GM10248 (cell line): ENCODE measurements around the gene PDCL2.

ENCODE experiments used
- CTCF ChIA-PET: fragments of 300-600 bp; sonication (Branson Sonifier 250); formaldehyde crosslinking; extraction: SDS; loops from one replicate; lab custom pipeline; 2021; ENCODE audit warnings: antibody characterized with exemption; lab: Yijun Ruan, JAX
- POLR2A ChIA-PET: fragments of 350-650 bp; sonication (Branson Sonifier 250); formaldehyde crosslinking; extraction: SDS; loops from one replicate; lab custom pipeline; 2020; ENCODE audit warnings: antibody characterized with exemption; lab: Yijun Ruan, JAX
- DNase-seq: peaks from one replicate; pipeline ENCODE4 v3.0.0; 2012; ENCODE audit errors: extremely low spot score
- CTCF ChIP-seq: IDR thresholded peaks from 2 replicates; pipeline ENCODE4 v1.5.1; 2012; ENCODE audit warnings: mild to moderate bottlenecking, low read depth; ENCODE audit errors: extremely low read depth, missing control alignments, control extremely low read depth

PDCL2 gene

DNA sequence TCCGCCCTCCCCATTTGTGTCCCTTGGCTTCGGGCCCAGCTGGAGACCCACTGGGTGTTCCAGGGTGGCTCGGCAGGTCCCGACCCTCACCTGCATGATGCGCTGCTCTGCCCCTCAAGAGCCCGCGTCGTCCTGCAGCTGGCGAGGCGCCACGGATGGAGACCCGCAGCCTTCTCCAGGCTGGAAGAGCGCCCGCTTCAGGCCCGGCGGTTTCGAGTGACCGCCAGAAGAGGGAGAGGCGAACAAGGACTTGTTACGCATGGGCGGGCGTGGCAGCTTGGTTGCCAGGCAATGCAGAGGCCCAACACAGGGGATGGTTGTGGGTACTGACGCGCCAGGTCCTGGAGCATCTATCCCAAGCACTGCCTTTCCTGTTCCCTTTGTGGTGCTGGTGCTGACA, at the start of gene PDCL2:
PDCL2 (minus strand) TSS at position 232 of the 400 bp plus-strand sequence; CDS start at position 96, 136 bp downstream.
- ChIA-PET CTCF (no interaction called here), POLR2A (no interaction called here)
- TF ChIP-seq CTCF = no peak
- no peak for DNase-seq

- CTCF ChIA-PET = no interaction called here
- TF ChIP-seq CTCF = no peak
- POLR2A ChIA-PET = no interaction called here
- no peak for DNase-seq
These were observed 45.3 kb upstream of the PDCL2 start for GRCh38 chr4:55637272-55637820.

GRCh38 chr4:55636656-55636999, 44.6 kb upstream of the PDCL2 start:
- no peak for DNase-seq
- POLR2A ChIA-PET = no interaction called here
- no peak for TF ChIP-seq CTCF
- CTCF ChIA-PET = interaction anchor here (1.1 kb wide), 1 partner anchor 9 kb away, joined by 3 read pairs; no protein-coding TSS in a partner anchor

DNA sequence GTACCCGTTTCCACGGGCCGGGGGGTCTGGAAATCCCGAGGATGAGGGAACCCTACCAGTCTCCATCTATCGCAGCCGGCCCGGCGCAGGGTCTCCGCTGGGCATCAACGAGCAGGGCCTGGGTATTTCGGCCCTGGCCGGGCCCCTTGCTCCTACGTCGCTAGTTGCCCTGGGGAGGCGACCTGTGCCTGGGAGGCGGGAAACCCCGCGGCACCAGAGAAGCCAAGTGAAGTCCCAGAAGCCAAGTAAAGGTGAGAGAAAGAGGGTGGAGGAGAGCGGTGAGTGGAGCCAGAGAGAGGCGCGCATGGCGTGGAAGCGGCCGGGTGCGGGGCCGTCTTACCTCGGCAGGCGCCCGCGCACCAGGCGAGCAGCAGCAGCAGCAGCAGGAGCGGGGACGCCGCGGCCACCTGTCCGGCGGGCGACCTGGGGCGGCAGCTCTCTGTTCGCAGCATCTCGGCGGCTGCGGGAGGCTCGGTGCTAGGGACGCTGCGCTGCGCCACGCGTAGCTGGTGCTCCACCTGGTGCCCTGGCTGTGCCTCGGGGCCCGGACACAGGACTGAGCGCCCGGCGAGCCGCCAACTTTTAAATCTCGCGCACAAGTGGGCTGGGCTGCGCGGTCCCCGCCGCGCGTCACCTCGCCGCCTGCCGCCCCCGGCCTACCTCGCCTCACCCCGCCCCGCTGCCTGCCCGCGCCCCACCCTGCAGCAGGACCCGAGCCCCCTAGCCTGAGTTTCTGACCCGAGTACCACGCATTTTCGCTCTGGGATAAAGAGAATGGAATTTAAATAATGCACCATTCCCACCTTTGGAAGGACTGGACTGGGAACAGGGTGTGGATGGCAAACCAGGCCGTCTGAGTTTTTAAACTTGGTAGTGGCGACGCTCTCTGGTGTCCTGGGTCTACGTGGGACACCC, 44.0 kb upstream of the PDCL2 start, which contains the start of gene NMU:
NMU (minus strand) TSS at position 558 of the 915 bp plus-strand sequence; CDS start at position 452, 106 bp downstream.
- CTCF ChIA-PET = interaction anchor here (1.1 kb wide), 1 partner anchor 9 kb away, joined by 3 read pairs; no protein-coding TSS in a partner anchor
- TF ChIP-seq CTCF = peak; percentile 26
- peak; percentile 55 for DNase-seq
- POLR2A ChIA-PET = no interaction called here

DNA sequence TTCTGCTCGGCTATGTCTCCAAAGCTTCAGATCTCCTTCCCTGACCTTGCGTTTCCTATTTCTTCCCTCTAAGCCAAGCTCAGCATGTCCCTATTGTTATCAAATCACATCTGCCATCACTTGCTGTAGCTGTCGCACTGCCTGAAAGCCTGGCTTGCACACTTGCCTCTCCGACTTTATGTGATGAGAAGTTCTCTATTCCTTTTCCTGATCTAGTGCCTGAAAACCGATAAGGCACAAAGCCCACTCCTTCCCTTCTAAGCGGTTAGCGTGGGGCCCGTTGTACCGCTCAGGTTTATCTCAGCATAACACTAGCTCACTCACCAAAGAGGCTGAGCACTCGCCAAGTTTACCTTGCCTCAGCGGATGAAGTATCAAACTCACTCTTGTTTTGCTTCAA, 43.2 kb upstream of the PDCL2 start:
- DNase-seq = no peak
- CTCF ChIA-PET = interaction anchor here (1.1 kb wide), 1 partner anchor 8 kb away, joined by 3 read pairs; no protein-coding TSS in a partner anchor
- no peak for TF ChIP-seq CTCF
- POLR2A ChIA-PET = no interaction called here

DNA sequence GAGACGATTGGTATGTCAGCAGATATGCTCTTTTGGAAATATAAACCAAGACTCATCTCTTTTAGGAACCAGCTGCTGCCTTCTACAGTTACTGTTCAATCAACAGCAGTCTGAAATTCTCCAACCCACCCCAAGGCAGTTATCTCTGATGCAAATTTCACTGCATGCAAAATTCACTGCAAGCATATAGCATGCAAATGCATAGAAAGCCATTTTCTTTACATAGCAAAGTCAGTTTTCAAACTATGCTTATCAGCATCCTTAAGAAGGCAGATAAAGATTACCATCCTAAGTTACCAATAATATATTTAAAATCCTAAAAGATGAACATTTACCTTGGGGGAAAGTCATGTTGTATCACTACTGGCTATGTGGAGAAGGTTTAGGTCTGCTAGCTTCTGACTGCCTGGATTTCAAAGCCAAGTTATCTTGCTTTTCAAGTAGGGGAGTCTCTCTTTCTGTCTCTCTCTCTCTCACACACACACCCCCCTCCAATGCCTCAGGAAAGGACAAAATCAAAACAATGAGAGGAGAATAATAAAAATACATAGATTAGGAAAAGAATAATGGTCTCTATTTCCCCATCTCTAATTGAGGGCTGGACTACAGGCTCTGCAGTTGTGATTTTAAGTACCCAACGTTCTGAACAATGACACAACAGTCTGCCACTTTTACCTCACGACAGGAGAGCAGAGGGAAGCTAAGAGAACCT, 42.5 kb upstream of the PDCL2 start:
- POLR2A ChIA-PET = no interaction called here
- DNase-seq = no peak
- no peak for TF ChIP-seq CTCF
- CTCF ChIA-PET = no interaction called here
